Activated naive CD4-positive, alpha-beta T cell treated with anti-CD3 and anti-CD28 coated beads, Interleukin-2, amount 50 U/mL, for 72 hours (primary cell): ENCODE data around the gene USP5. TPM values are rescaled to one million over a fixed set of nuclear protein-coding genes. Genes with fewer than 3 reads are reported as not detected.
A peak's percentile ranks its signal among the peaks of the same experiment; 100 is the strongest.

Experiments
- ATAC-seq, 2 donors: fragments of 150-1000 bp; cut with Tn5 transposase; 2 replicates each; pipeline ENCODE4 v1.10.0; 2021; ENCODE audit warnings: mild to moderate bottlenecking in 2 of 2, moderate library complexity in 2 of 2
- DNase-seq, 2 donors: peaks; one replicate each; pipeline ENCODE4 v3.0.0; 2021 to 2022; ENCODE audit warnings: low spot score in 2 of 2
- H3K27ac Mint-ChIP-seq, 2 donors: one replicate each; pipeline ENCODE4 v1.8.0; 2022; ENCODE audit warnings: mild to moderate bottlenecking in 2 of 2, mixed read lengths in 2 of 2
- H3K36me3 Mint-ChIP-seq, 2 donors: one replicate each; pipeline ENCODE4 v1.8.0; 2022; ENCODE audit warnings: mixed read lengths in 2 of 2
- H3K9me3 Mint-ChIP-seq, 2 donors: one replicate each; pipeline ENCODE4 v1.8.0; 2022; ENCODE audit warnings: mixed read lengths in 2 of 2
- total RNA-seq, 2 donors: library from RNA; stranded (reverse); gene quantifications; one replicate each; pipeline ENCODE4 v1.2.3, GENCODE V29; 2022

USP5 gene
- total RNA-seq, 2 donors from 2014 or later, result 132 to 166 TPM

GRCh38 chr12:6823182-6824084, 28.5 kb upstream of the USP5 start:
- Mint-ChIP-seq H3K27ac (no peak overlapping the region), H3K36me3 (peaks cover 0 to 2% of the 10 kb centered on the region in 2 donors)

GRCh38 chr12:6824085-6824775, 27.7 kb upstream of the USP5 start:
- ATAC-seq (no peak), DNase-seq (peak in 1 of 2 donors; percentile 52)
- Mint-ChIP-seq H3K27ac (no peak overlapping the region), H3K9me3 (no peaks in the 10 kb centered on the region), H3K36me3 (no peaks in the 10 kb centered on the region)

More at GRCh38 chr12:6823182-6824084, 28.5 kb upstream of the USP5 start:
- DNase-seq, result no peak
- no peaks in the 10 kb centered on the region for H3K9me3 Mint-ChIP-seq
- no peak for ATAC-seq

- no peak overlapping the region for H3K27ac Mint-ChIP-seq
- ATAC-seq, result no peak
- peak in 1 of 2 donors; percentile 51 for DNase-seq
- H3K36me3 Mint-ChIP-seq, result no peaks in the 10 kb centered on the region
- H3K9me3 Mint-ChIP-seq, result no peaks in the 10 kb centered on the region
Measured at GRCh38 chr12:6824901-6825381, 27.0 kb upstream of the USP5 start.

- H3K27ac Mint-ChIP-seq, result no peak overlapping the region
- DNase-seq (peak; percentile 87 to 91), ATAC-seq (peak; percentile 74 to 82)
- no peaks in the 10 kb centered on the region for H3K9me3 Mint-ChIP-seq
- H3K36me3 Mint-ChIP-seq, result no peaks in the 10 kb centered on the region
Measured at GRCh38 chr12:6825398-6826124, 26.4 kb upstream of the USP5 start.

- no peaks in the 10 kb centered on the region for H3K36me3 Mint-ChIP-seq
- no peaks in the 10 kb centered on the region for H3K9me3 Mint-ChIP-seq
- DNase-seq (no peak), ATAC-seq (no peak)
- no peak overlapping the region for H3K27ac Mint-ChIP-seq
Measured at GRCh38 chr12:6826125-6826733, 25.7 kb upstream of the USP5 start.

GRCh38 chr12:6826734-6827436, 25.1 kb upstream of the USP5 start:
- ATAC-seq (no peak), DNase-seq (peak in 1 of 2 donors; percentile 54)
- H3K27ac Mint-ChIP-seq, result no peak overlapping the region
- H3K9me3 Mint-ChIP-seq, result no peaks in the 10 kb centered on the region
- no peaks in the 10 kb centered on the region for H3K36me3 Mint-ChIP-seq

- ATAC-seq (peak in 1 of 2 donors; percentile 45), DNase-seq (peak; percentile 50 to 63)
- no peaks in the 10 kb centered on the region for H3K36me3 Mint-ChIP-seq
- H3K27ac Mint-ChIP-seq, result no peak overlapping the region
- no peaks in the 10 kb centered on the region for H3K9me3 Mint-ChIP-seq
Measured at GRCh38 chr12:6827437-6827911, 24.5 kb upstream of the USP5 start.

GRCh38 chr12:6827982-6828780, 23.8 kb upstream of the USP5 start, which contains the start of gene P3H3:
Gene P3H3 (plus strand): TSS chr12:6828407. CDS start chr12:6828441, 34 bp downstream.
- DNase-seq (peak; percentile 14 to 37), ATAC-seq (peak; percentile 39 to 48)
- peak within 1 kb of the TSS; percentile 61 to 82 for H3K27ac Mint-ChIP-seq
- no peaks in the 10 kb centered on the region for H3K36me3 Mint-ChIP-seq
- no peaks in the 10 kb centered on the region for H3K9me3 Mint-ChIP-seq

- no peaks in the 10 kb centered on the region for H3K9me3 Mint-ChIP-seq
- H3K36me3 Mint-ChIP-seq, result no peaks in the 10 kb centered on the region
- DNase-seq, result peak; percentile 47 to 57
- H3K27ac Mint-ChIP-seq, result peak overlapping the region; percentile 61 to 82
- ATAC-seq, result peak; percentile 51 to 55
Measured at GRCh38 chr12:6828781-6829535, 23.0 kb upstream of the USP5 start.

- Mint-ChIP-seq H3K9me3 (no peaks in the 10 kb centered on the region), H3K36me3 (no peaks in the 10 kb centered on the region), H3K27ac (peak overlapping the region in 1 of 2 donors; percentile 61)
- ATAC-seq (peak in 1 of 2 donors; percentile 16), DNase-seq (no peak)
Measured at GRCh38 chr12:6829536-6830220, 22.3 kb upstream of the USP5 start.

GRCh38 chr12:6830286-6830890, 21.6 kb upstream of the USP5 start:
- no peak for DNase-seq
- Mint-ChIP-seq H3K27ac (peak overlapping the region in 1 of 2 donors; percentile 9), H3K36me3 (no peaks in the 10 kb centered on the region), H3K9me3 (no peaks in the 10 kb centered on the region)
- ATAC-seq, result no peak

GRCh38 chr12:6830999-6831398, 21.0 kb upstream of the USP5 start:
- Mint-ChIP-seq H3K9me3 (no peaks in the 10 kb centered on the region), H3K36me3 (no peaks in the 10 kb centered on the region), H3K27ac (no peak overlapping the region)
- DNase-seq, result no peak
- no peak for ATAC-seq

- DNase-seq, result no peak
- Mint-ChIP-seq H3K36me3 (no peaks in the 10 kb centered on the region), H3K9me3 (no peaks in the 10 kb centered on the region), H3K27ac (no peak overlapping the region)
- no peak for ATAC-seq
Measured at GRCh38 chr12:6831450-6831995, 20.4 kb upstream of the USP5 start.
